Transverse colon (tissue), 4 donors: ENCODE results near the gene NAP1L4. TPM values are rescaled to one million over a fixed set of nuclear protein-coding genes. Genes with fewer than 3 reads are reported as not detected.
A peak's percentile ranks its signal among the peaks of the same experiment; 100 is the strongest.

ENCODE experiments used
- DNase-seq: peaks from one replicate; pipeline ENCODE4 v3.0.0-alpha.2; 2019
- H3K27ac ChIP-seq, 4 donors: fragments of 200-600 bp; sonication (generic); 2 replicates each; pipeline ENCODE4 v1.5.1; 2016 to 2018; ENCODE audit warnings: inconsistent platforms in 4 of 4
- H3K27me3 ChIP-seq: fragments of 200-600 bp; sonication (generic); 2 replicates; pipeline ENCODE4 v1.5.1; 2017; ENCODE audit warnings: inconsistent platforms
- H3K36me3 ChIP-seq, 4 donors: fragments of 200-600 bp; sonication (generic); 2 replicates each; pipeline ENCODE4 v1.5.1; 2017 to 2019; ENCODE audit warnings: inconsistent platforms in 4 of 4
- H3K4me1 ChIP-seq, 4 donors: fragments of 200-600 bp; sonication (generic); 2 replicates each; pipeline ENCODE4 v1.5.1; 2017 to 2020; ENCODE audit warnings: inconsistent platforms in 4 of 4
- H3K4me3 ChIP-seq, 4 donors: fragments of 200-600 bp; sonication (generic); 1 replicate in 1 of 4; 2 replicates in 3 of 4; pipeline versions ENCODE4 v1.5.1 to v1.6.1; 2017 to 2019; ENCODE audit warnings: inconsistent platforms in 4 of 4
- H3K9me3 ChIP-seq, 2 donors: fragments of 200-600 bp; sonication (generic); 2 replicates each; pipeline ENCODE4 v1.5.1; 2017 to 2019; ENCODE audit warnings: inconsistent platforms in 2 of 2
- EP300 ChIP-seq: sonication (generic); formaldehyde crosslinking; IDR thresholded peaks from one replicate; pipeline ENCODE4 v1.6.1; 2017; ENCODE audit warnings: antibody characterized with exemption, low read depth
- POLR2A ChIP-seq: fragments of 450-650 bp; IDR thresholded peaks from one replicate; pipeline ENCODE4 v1.6.1; 2016; ENCODE audit warnings: antibody characterized with exemption, mild to moderate bottlenecking, moderate library complexity
- POLR2AphosphoS5 ChIP-seq, 3 donors: sonication (generic); formaldehyde crosslinking; IDR thresholded peaks; one replicate each; pipeline ENCODE4 v1.6.1; 2016; ENCODE audit warnings: antibody characterized with exemption in 3 of 3
- WGBS, 2 donors: methylation state at CpG; one replicate each; pipeline ENCODE4 v1.1.5; 2018; ENCODE audit warnings: low coverage in 1 of 2; 5-methylcytosine and 5-hydroxymethylcytosine counted together
- in situ Hi-C, 4 donors: fragments of 200-750 bp; cut with MboI; loops; one replicate each; pipeline versions ENCODE4 v1.15.0 to v1.15.1; 2017; ENCODE audit warnings: low sequenced_read_pairs in 3 of 4, low pct_ligation_motif_present in 1 of 4, low pct_unique_long_range_greater_than_20kb in 1 of 4
- intact Hi-C: fragments of 100-400 bp; cut with DNase I; formaldehyde crosslinking; loops from one replicate; pipeline ENCODE4 v1.15.1; 2023; ENCODE audit warnings: low total_unique reads
- total RNA-seq, 4 donors: library from RNA; depleted of rRNA; stranded (reverse); fragments of >200 nt; gene quantifications; one replicate each; pipeline ENCODE4 v1.1.0, GENCODE V29; 2016
- TF ChIP-seq, protein P1 (sequence below), 5 experiments: fragments of 200-600 bp in 3 of 5; fragments of 450-650 bp in 2 of 5; sonication (generic) in 3 of 5; IDR thresholded peaks; 1 replicate in 2 of 5; 2 replicates in 3 of 5; pipeline ENCODE4 v1.5.1; 2016 to 2017; ENCODE audit warnings: antibody characterized with exemption in 5 of 5, inconsistent platforms in 3 of 5, mild to moderate bottlenecking in 2 of 5, moderate library complexity in 1 of 5

The NAP1L4 gene
- total RNA-seq, 4 donors from 2014 or later: 63.6 to 140 (median 111) TPM

DNA sequence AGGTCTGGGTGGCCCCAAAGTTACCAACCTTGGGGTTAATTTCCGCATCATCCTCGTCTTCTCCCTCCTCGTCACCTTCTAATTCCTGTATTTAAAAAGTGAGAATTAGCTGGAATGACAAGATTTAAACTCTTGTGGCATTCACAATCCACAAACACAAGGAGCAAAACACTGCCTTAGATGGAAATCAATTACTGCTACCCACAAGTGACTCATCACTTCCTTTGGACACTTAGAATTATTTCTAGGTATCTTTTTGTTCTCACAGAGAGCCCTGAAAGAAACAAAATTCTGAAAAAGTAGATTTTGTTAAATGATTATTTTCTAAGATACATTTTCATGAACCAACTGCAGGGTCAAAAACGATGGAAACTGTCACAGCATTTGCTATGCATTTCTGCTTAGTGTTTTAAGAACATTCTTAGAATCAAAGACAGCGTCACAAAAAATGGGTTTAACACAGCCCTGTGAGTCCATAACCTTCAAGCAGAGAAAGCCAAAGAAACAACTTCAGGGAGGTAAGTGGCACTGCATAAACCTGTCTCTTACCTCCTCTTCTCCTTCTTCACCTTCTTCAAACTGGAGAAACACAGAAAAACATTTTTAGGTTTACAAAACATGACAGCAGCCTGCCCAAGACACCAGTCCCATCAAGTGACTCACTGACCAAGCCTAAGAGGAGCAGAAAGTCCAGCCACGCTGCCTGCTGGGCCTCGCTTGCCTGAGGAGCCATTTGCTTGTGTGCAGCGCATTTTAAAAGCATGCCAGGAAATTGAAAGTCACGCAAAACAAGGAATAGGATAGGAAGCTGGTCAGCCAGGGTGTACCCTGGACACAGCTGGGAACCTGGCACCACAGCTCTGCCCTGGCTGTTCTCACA is 40.7 kb downstream of the NAP1L4 start:
- Histone ChIP-seq H3K36me3 (peaks cover 0 to 59% (median 24%) of the 10 kb centered on the region in 4 donors), H3K27ac (peak overlapping the region in 1 of 4 donors; percentile 12), H3K27me3 (no peaks in the 10 kb centered on the region), H3K9me3 (no peaks in the 10 kb centered on the region), H3K4me3 (no peak overlapping the region), H3K4me1 (peaks cover 0 to under 1% (median 0%) of the 10 kb centered on the region in 4 donors)
- no peak for TF ChIP-seq POLR2A
- intact Hi-C loops (no loop called here), in situ Hi-C loops (no loop called here)
- whole genome bisulfite sequencing, 2 donors: 74 to 76% methylated on average over 5 to 9 of the region's 9 CpGs
- DNase-seq: no peak

DNA sequence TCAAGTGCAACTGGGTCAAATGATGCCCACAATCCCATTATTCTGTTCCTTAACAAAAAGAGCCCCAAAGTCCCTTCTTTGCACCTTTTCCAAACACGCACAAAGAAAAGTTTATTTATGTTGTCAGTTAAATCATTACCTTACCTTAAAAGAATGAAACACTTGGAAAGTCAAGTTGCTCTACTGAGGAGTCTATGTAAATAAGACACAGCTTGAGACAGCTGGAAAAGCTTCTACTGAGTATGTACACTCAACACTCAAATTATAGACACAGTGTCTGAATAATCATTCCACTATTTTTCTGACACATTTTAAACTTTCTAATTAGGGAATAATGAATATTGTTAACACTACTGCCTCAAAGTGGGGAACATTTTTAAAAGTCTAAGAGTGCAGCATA is 41.3 kb downstream of the NAP1L4 start:
- no peak for DNase-seq
- peaks cover 0 to 53% (median 22%) of the 10 kb centered on the region in 4 donors for H3K36me3 ChIP-seq

GRCh38 chr11:2949920-2950319 is 42.2 kb downstream of the NAP1L4 start:
- intact Hi-C loops: no loop called here
- TF ChIP-seq, protein P1, sequence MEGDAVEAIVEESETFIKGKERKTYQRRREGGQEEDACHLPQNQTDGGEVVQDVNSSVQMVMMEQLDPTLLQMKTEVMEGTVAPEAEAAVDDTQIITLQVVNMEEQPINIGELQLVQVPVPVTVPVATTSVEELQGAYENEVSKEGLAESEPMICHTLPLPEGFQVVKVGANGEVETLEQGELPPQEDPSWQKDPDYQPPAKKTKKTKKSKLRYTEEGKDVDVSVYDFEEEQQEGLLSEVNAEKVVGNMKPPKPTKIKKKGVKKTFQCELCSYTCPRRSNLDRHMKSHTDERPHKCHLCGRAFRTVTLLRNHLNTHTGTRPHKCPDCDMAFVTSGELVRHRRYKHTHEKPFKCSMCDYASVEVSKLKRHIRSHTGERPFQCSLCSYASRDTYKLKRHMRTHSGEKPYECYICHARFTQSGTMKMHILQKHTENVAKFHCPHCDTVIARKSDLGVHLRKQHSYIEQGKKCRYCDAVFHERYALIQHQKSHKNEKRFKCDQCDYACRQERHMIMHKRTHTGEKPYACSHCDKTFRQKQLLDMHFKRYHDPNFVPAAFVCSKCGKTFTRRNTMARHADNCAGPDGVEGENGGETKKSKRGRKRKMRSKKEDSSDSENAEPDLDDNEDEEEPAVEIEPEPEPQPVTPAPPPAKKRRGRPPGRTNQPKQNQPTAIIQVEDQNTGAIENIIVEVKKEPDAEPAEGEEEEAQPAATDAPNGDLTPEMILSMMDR (IDR thresholded peaks at IDR 0.05): no peak
- no peak for TF ChIP-seq POLR2A
- no peak for TF ChIP-seq POLR2AphosphoS5 (IDR thresholded peaks at IDR 0.05)
- no peak for TF ChIP-seq EP300
- H3K4me3 ChIP-seq: no peak overlapping the region
- 90% methylated on average over 6 to 11 of the region's 11 CpGs for WGBS, 2 donors
- H3K4me1 ChIP-seq: peaks cover 0 to 16% (median 10%) of the 10 kb centered on the region in 4 donors
- no peaks in the 10 kb centered on the region for H3K9me3 ChIP-seq
- peaks cover 0 to 45% (median 22%) of the 10 kb centered on the region in 4 donors for H3K36me3 ChIP-seq
- DNase-seq: no peak
- in situ Hi-C loops: no loop called here
- H3K27ac ChIP-seq: no peak overlapping the region
- no peaks in the 10 kb centered on the region for H3K27me3 ChIP-seq

More for the DNA sequence above, 41.3 kb downstream of the NAP1L4 start:
- intact Hi-C loops (no loop called here), in situ Hi-C loops (no loop called here)
- Histone ChIP-seq H3K4me1 (peaks cover 0 to 7% (median 3%) of the 10 kb centered on the region in 4 donors), H3K27me3 (no peaks in the 10 kb centered on the region), H3K27ac (no peak overlapping the region), H3K4me3 (no peak overlapping the region), H3K9me3 (no peaks in the 10 kb centered on the region)
- TF ChIP-seq POLR2A (no peak), POLR2AphosphoS5 (IDR thresholded peaks at IDR 0.05) (no peak), EP300 (no peak)
- TF ChIP-seq, protein P1 (IDR thresholded peaks at IDR 0.05): no peak
- 55 to 72% methylated on average over 1 of the region's 1 CpG for WGBS, 2 donors

DNA sequence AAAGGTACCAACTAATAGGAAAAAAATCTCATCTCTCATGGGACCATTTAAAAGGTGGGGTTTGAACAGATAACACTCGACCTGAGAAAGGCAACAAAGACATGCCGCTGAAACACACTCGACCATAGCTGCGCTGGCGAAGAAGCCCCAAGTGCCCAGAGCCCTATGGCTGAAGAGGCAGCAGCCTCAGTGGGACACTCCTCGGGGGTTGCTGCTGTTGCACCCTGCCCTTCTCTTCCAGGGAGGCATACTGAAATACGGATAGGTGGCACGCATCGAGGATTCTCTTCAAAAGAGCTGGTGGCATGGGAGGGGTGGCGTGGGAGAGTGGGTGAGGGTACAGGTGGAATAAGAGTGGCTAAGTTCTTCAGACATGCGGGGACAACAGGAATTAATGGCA is 44.4 kb downstream of the NAP1L4 start:
- in situ Hi-C loops (no loop called here), intact Hi-C loops (no loop called here)
- H3K4me1 ChIP-seq: peaks cover 0 to 31% (median 18%) of the 10 kb centered on the region in 4 donors
- no peaks in the 10 kb centered on the region for H3K9me3 ChIP-seq
- no peak overlapping the region for H3K4me3 ChIP-seq
- H3K36me3 ChIP-seq: peaks cover 0 to 30% (median 15%) of the 10 kb centered on the region in 4 donors
- no peak overlapping the region for H3K27ac ChIP-seq
- WGBS, 2 donors: 91 to 100% methylated on average over 3 to 11 of the region's 11 CpGs
- DNase-seq: no peak
- H3K27me3 ChIP-seq: no peaks in the 10 kb centered on the region
- TF ChIP-seq POLR2A (no peak), POLR2AphosphoS5 (IDR thresholded peaks at IDR 0.05) (no peak), EP300 (no peak)
- TF ChIP-seq, protein P1 (IDR thresholded peaks at IDR 0.05): no peak
